CD14-positive monocyte (primary cell): ENCODE data around the gene WNT5B. TPM values are rescaled to one million over a fixed set of nuclear protein-coding genes. Genes with fewer than 3 reads are reported as not detected.

Experiments used
- DNase-seq, 3 donors: peaks; one replicate each; pipeline ENCODE4 v3.0.0-alpha.2; 2011 to 2022
- H2AFZ ChIP-seq: 2 replicates; pipeline ENCODE4 v1.6.0; 2012; ENCODE audit warnings: mild to moderate bottlenecking, low read depth, low read length, inconsistent platforms; ENCODE audit not compliant: insufficient read depth, poor library complexity, severe bottlenecking
- H3K27ac ChIP-seq, 2 donors: 1 replicate in 1 of 2; 2 replicates in 1 of 2; pipeline ENCODE4 v1.5.1; 2012 to 2013; ENCODE audit warnings: low read length in 2 of 2, control low read depth in 1 of 2, inconsistent platforms in 1 of 2, low read depth in 1 of 2, mild to moderate bottlenecking in 1 of 2
- H3K27me3 ChIP-seq, 2 donors: one replicate each; pipeline versions ENCODE4 v1.6.0 to v1.6.1; 2011 to 2013; ENCODE audit warnings: low read length in 2 of 2; ENCODE audit not compliant: control insufficient read depth in 2 of 2, insufficient read depth in 2 of 2
- H3K36me3 ChIP-seq, 2 donors: replicated peaks in 1 of 2; 1 replicate in 1 of 2; 2 replicates in 1 of 2; pipeline versions ENCODE4 v1.5.1 to v1.6.1; 2012 to 2013; ENCODE audit warnings: low read length in 2 of 2, control low read depth in 1 of 2, inconsistent platforms in 1 of 2, mild to moderate bottlenecking in 1 of 2; ENCODE audit not compliant: insufficient read depth in 2 of 2, control insufficient read depth in 1 of 2
- H3K4me1 ChIP-seq, 2 donors: 1 replicate in 1 of 2; 2 replicates in 1 of 2; pipeline versions ENCODE4 v1.5.1 to v1.6.1; 2012 to 2013; ENCODE audit warnings: low read length in 2 of 2, control low read depth in 1 of 2, inconsistent platforms in 1 of 2, mild to moderate bottlenecking in 1 of 2, moderate library complexity in 1 of 2; ENCODE audit not compliant: insufficient read depth in 2 of 2, control insufficient read depth in 1 of 2
- H3K4me2 ChIP-seq: replicated peaks from 2 replicates; pipeline ENCODE3; 2012; ENCODE audit warnings: low read length, moderate library complexity, mild to moderate bottlenecking; ENCODE audit not compliant: poor library complexity, severe bottlenecking; ENCODE audit errors: extremely low read depth
- H3K4me3 ChIP-seq, 3 experiments: fragments of 200-600 bp in 1 of 3; sonication (generic) in 1 of 3; replicated peaks in 1 of 3; 1 replicate in 2 of 3; 2 replicates in 1 of 3; pipeline ENCODE4 v1.5.1; 2011 to 2013; ENCODE audit warnings: low read length in 3 of 3, mild to moderate bottlenecking in 3 of 3, control low read depth in 2 of 3, low read depth in 2 of 3, inconsistent platforms in 1 of 3, moderate library complexity in 1 of 3
- H3K79me2 ChIP-seq: 2 replicates; pipeline ENCODE4 v1.6.0; 2012; ENCODE audit warnings: mild to moderate bottlenecking, control low read depth, inconsistent platforms, low read length, moderate library complexity; ENCODE audit not compliant: insufficient read depth
- H3K9ac ChIP-seq: 2 replicates; pipeline ENCODE4 v1.6.0; 2017; ENCODE audit warnings: low read length, mild to moderate bottlenecking; ENCODE audit not compliant: insufficient read depth, poor library complexity, severe bottlenecking
- H3K9me3 ChIP-seq, 2 donors: replicated peaks in 1 of 2; 1 replicate in 1 of 2; 2 replicates in 1 of 2; pipeline versions ENCODE4 v1.5.1 to v1.6.1; 2012 to 2013; ENCODE audit warnings: low read length in 2 of 2, control low read depth in 1 of 2; ENCODE audit not compliant: control insufficient read depth in 1 of 2, insufficient read depth in 1 of 2
- H4K20me1 ChIP-seq: 2 replicates; pipeline ENCODE4 v1.6.0; 2012; ENCODE audit warnings: mild to moderate bottlenecking, low read length, control low read depth, moderate library complexity; ENCODE audit not compliant: insufficient read depth
- H3K27ac Mint-ChIP-seq, 7 donors: one replicate each; pipeline ENCODE4 v1.8.0; 2020; ENCODE audit warnings: mild to moderate bottlenecking in 7 of 7, mixed read lengths in 7 of 7, moderate library complexity in 6 of 7, inconsistent platforms in 2 of 7
- H3K27me3 Mint-ChIP-seq, 3 donors: one replicate each; pipeline ENCODE4 v1.8.0; 2021 to 2022; ENCODE audit warnings: low read depth in 3 of 3, mild to moderate bottlenecking in 3 of 3, mixed read lengths in 3 of 3, moderate library complexity in 3 of 3, inconsistent platforms in 1 of 3
- H3K36me3 Mint-ChIP-seq, 2 donors: one replicate each; pipeline ENCODE4 v1.8.0; 2020; ENCODE audit warnings: mixed read lengths in 2 of 2, inconsistent platforms in 1 of 2, mild to moderate bottlenecking in 1 of 2
- H3K4me1 Mint-ChIP-seq: one replicate; pipeline ENCODE4 v1.8.0; 2020; ENCODE audit warnings: mild to moderate bottlenecking, mixed read lengths
- H3K4me3 Mint-ChIP-seq, 2 donors: one replicate each; pipeline ENCODE4 v1.8.0; 2020; ENCODE audit warnings: mild to moderate bottlenecking in 2 of 2, mixed read lengths in 2 of 2, moderate library complexity in 1 of 2
- H3K9me3 Mint-ChIP-seq, 7 donors: one replicate each; pipeline ENCODE4 v1.8.0; 2020 to 2022; ENCODE audit warnings: mixed read lengths in 7 of 7, mild to moderate bottlenecking in 6 of 7, moderate library complexity in 6 of 7, inconsistent platforms in 2 of 7
- WGBS: methylation state at CpG from one replicate; pipeline ENCODE4 v1.1.5; 2013; ENCODE audit warnings: missing lambda C conversion rate; ENCODE audit not compliant: insufficient coverage; 5-methylcytosine and 5-hydroxymethylcytosine counted together
- intact Hi-C, 2 donors: fragments of 100-400 bp; cut with micrococcal nuclease; formaldehyde crosslinking; loops; one replicate each; pipeline versions ENCODE4 v1.15.0 to v1.15.1; 2023
- polyA plus RNA-seq, 3 donors: library from polyadenylated mRNA; depleted of rRNA in 1 of 3; unstranded in 2 of 3; stranded (reverse) in 1 of 3; fragments of 300-500 nt in 2 of 3; fragments of >200 nt in 1 of 3; fragmentation: Illumina TruSeq in 2 of 3; gene quantifications; 1 replicate in 2 of 3; 2 replicates in 1 of 3; pipeline ENCODE4 v1.2.3, GENCODE V29; 2012 to 2021
- TF ChIP-seq, protein P1 (sequence below): fragments of 200-600 bp; IDR thresholded peaks from one replicate; pipeline ENCODE4 v1.8.0; 2022; ENCODE audit warnings: antibody characterized with exemption, mild to moderate bottlenecking

WNT5B gene
- polyA plus RNA-seq, 3 donors, result 2.7 to 4.1 (median 3.1) TPM

DNA sequence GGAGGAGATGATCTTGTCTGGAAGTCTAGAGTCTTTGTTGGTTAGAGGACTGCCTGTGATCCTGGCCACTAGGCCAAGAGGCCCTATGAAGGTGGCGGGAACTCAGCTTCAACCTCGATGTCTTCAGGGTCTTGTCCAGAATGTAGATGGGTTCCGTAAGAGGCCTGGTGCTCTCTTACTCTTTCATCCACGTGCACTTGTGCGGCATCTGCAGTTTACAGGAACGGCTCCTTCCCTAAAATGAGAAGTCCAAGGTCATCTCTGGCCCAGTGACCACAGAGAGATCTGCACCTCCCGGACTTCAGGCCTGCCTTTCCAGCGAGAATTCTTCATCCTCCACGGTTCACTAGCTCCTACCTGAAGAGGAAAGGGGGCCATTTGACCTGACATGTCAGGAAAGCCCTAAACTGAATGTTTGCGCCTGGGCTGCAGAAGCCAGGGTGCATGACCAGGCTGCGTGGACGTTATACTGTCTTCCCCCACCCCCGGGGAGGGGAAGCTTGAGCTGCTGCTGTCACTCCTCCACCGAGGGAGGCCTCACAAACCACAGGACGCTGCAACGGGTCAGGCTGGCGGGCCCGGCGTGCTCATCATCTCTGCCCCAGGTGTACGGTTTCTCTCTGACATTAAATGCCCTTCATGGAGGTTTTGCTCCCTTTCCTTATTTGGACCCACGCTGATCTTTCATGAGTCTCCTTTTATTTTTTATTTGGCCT lies 17.7 kb downstream of the WNT5B start:
- Histone ChIP-seq H3K9ac (no peak overlapping the region), H4K20me1 (no peaks in the 10 kb centered on the region), H3K4me3 (peak overlapping the region in 1 of 3 experiments; percentile 23), H3K9me3 (no peaks in the 10 kb centered on the region), H3K27ac (no peak overlapping the region), H3K36me3 (no peaks in the 10 kb centered on the region), H3K4me2 (peak overlapping the region; percentile 47), H3K27me3 (no peaks in the 10 kb centered on the region), H3K4me1 (peaks cover 13 to 16% of the 10 kb centered on the region in 2 donors), H2AFZ (peak overlapping the region; percentile 66), H3K79me2 (no peaks in the 10 kb centered on the region)
- H3K27ac Mint-ChIP-seq, result peak overlapping the region in 1 of 7 donors; percentile 10
- H3K9me3 Mint-ChIP-seq, result peaks cover 0 to 1% (median 0%) of the 10 kb centered on the region in 7 donors
- TF ChIP-seq, protein P1, sequence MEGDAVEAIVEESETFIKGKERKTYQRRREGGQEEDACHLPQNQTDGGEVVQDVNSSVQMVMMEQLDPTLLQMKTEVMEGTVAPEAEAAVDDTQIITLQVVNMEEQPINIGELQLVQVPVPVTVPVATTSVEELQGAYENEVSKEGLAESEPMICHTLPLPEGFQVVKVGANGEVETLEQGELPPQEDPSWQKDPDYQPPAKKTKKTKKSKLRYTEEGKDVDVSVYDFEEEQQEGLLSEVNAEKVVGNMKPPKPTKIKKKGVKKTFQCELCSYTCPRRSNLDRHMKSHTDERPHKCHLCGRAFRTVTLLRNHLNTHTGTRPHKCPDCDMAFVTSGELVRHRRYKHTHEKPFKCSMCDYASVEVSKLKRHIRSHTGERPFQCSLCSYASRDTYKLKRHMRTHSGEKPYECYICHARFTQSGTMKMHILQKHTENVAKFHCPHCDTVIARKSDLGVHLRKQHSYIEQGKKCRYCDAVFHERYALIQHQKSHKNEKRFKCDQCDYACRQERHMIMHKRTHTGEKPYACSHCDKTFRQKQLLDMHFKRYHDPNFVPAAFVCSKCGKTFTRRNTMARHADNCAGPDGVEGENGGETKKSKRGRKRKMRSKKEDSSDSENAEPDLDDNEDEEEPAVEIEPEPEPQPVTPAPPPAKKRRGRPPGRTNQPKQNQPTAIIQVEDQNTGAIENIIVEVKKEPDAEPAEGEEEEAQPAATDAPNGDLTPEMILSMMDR, result no peak
- peaks cover 0 to 2% (median 0%) of the 10 kb centered on the region in 3 donors for H3K27me3 Mint-ChIP-seq
- 36% methylated on average over 16 of the region's 21 CpGs for WGBS
- peaks cover 21 to 25% of the 10 kb centered on the region in 2 donors for H3K36me3 Mint-ChIP-seq
- peak overlapping the region; percentile 40 to 58 for H3K4me3 Mint-ChIP-seq
- intact Hi-C loops, result no loop called here
- peaks cover 28% of the 10 kb centered on the region for H3K4me1 Mint-ChIP-seq
- DNase-seq, result peak in 2 of 3 donors; percentile 16 to 32

DNA sequence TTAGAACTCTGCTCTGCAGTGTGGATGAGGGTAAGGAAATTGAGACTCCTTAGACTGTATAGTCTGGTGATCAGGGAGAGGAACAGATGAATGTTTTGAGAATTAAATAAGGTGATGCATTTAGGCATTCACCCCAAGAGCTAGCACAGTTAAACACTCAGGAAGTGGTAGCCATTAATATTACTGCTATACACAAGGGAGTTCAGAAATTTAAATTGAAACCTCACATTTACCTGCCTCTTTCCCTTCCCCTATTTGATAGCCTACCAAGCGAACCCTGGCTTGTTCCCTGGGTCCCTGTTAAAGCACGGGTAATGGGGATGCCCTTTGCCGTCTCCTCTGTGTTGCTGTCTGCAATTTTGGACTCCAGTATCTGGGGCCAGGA lies 18.2 kb downstream of the WNT5B start:
- no peaks in the 10 kb centered on the region for H3K79me2 ChIP-seq
- peak overlapping the region; percentile 47 for H3K4me2 ChIP-seq
- peak overlapping the region in 1 of 2 donors; percentile 41 for H3K4me3 Mint-ChIP-seq
- peak overlapping the region; percentile 66 for H2AFZ ChIP-seq
- no peak overlapping the region for H3K4me3 ChIP-seq
- H3K4me1 ChIP-seq, result peaks cover 13 to 16% of the 10 kb centered on the region in 2 donors
- TF ChIP-seq, protein P1, result no peak
- no peak overlapping the region for H3K9ac ChIP-seq
- H3K4me1 Mint-ChIP-seq, result peaks cover 28% of the 10 kb centered on the region
- peaks cover 0 to 1% (median 0%) of the 10 kb centered on the region in 7 donors for H3K9me3 Mint-ChIP-seq
- no peaks in the 10 kb centered on the region for H4K20me1 ChIP-seq
- no CpG with 5 or more reads among the region's 3 CpGs for WGBS
- H3K9me3 ChIP-seq, result no peaks in the 10 kb centered on the region
- peak overlapping the region in 1 of 7 donors; percentile 32 for H3K27ac Mint-ChIP-seq
- no peak overlapping the region for H3K27ac ChIP-seq
- intact Hi-C loops, result no loop called here
- no peaks in the 10 kb centered on the region for H3K36me3 ChIP-seq
- peaks cover 17 to 25% of the 10 kb centered on the region in 2 donors for H3K36me3 Mint-ChIP-seq
- H3K27me3 Mint-ChIP-seq, result peaks cover 0 to 2% (median 0%) of the 10 kb centered on the region in 3 donors
- H3K27me3 ChIP-seq, result no peaks in the 10 kb centered on the region
- DNase-seq, result no peak
